ENCODE results near the gene RELN.
"Not testable (repeated sequence)": the region's sequence is repeated elsewhere in the genome, so short reads cannot be mapped to it uniquely, and the experiment has no call there.

The RELN gene

DNA sequence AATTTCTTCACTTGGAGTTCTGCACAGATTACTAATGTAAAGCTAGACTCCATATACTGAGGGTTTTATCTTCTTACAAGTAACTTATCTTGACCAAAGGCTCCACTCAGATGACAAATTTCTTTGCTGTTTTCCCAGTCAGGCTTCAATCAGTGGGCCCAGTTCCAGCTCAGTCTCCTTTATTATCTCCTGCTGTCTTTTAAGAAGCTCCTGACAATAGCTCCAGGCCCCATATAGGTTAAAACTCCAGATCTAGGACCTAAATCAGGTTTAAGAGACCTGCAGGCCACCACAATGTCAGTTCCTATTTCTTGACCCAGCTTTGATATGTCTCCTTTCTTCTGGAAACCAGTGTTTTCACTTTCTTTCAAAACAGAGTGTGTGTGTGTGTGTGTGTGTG is 165.2 kb downstream of the RELN start:
- DNase-seq = no peak

DNA sequence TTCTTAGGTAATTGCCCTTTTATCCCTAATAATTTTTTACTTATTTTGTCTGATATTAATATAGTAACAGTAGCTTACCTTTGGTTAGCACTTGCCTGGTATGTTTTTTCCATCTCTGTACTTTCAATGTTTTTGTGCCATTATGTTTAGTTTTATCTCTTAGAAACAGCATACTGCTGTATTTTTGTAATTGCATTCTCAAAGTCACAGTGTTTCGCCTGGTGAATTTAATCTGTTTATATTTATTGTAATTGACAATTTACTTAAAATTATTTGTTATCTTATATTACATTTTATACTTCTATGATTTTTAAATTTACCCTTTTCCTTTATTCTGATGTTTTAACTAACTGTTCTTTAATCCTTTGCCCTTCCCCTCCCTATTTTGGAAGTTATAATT is 166.4 kb downstream of the RELN start:
- no peak for DNase-seq

DNA sequence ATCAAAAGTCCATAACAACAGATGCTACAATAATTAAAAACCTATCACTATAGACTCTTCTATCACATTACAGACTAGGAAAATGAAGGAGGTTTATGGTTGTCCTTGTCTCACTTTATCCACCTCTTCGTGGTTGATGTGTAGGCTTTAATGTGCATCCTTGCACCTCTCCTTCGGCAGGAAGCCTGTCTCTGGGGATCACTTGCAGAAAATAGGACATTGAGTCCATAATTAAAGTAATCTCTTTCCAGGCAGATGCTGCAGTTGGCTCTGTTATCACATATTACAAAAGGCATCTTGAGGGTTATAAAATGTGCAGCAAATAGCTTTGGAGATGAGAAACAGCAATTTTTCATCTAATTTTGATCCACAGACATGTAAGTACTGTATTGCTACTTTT is 168.4 kb downstream of the RELN start:
- no peak for DNase-seq

DNA sequence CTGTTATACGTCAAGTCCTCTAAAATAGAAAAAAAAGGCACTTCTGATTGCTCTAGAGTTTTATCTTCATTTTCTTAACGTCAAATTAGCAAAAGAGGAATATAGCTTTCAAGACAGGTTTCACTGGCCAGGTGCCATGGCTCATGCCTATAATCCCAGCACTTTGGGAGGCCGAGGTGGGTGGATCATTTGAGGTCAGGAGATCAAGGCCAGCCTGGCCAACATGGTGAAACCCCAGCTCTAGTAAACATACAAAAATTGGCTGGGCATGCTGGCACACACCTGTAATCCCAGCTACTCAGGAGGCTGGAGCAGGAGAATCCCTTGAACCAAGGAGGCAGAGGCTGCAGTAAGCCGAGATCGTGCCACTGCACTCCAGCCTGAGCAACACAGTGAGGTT is 173.5 kb downstream of the RELN start:
- not testable (repeated sequence) for DNase-seq

DNA sequence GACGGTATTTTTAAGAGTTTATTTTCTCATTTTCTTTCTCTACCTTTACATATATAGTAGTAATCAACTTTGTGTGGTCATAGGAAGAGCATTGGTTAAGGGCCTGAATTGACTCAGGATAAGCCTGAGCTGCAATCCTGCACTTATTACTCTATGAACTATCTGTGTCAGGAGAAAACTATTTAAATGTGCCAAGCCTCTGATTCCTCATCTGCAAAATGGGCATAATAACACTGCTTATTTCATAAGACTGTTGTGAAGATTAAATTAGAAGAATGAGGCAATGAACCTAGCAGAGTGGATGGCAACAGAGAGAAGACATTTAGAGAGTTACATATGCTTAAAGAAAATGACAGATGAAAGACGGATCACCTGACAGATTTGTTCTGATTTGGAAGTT is 175.5 kb downstream of the RELN start:
- DNase-seq = no peak

DNA sequence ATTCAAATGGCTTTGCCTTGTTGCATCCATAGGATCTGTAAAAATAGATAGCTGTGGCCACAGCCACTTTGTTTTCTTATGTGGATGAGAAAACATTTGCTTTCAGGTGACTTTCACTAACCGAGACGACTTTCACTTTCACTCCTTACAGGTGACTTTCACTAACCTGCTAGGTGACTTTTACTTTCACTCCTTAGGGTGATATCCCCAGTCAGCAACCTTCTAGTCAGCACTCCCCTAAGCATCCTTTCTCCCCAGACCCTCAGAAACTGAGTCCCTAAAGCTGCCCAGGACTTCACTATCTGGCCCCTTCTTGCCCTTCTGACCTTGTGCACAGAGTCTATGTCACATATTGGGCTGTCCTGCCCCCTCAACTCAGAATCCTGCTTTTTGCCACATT is 177.5 kb downstream of the RELN start:
- DNase-seq = no peak

DNA sequence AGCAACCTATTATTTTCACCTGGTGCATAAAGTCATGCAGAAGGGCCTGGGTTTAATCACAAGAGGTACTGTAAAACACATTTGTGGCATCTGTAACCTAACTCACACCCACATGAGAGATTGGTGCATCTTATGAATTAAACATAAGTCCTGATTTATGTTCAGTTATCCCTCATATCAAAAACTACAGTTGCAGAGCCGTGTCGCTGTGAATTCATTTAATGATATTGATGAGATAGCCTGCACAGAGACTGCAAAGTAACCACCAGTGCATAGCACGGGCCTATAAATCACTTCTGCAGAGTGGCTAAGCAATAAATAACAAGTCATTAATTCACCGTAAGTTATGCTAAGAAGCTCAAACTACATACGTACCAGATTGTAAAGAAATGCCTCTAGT is 178.2 kb downstream of the RELN start:
- no peak for DNase-seq

DNA sequence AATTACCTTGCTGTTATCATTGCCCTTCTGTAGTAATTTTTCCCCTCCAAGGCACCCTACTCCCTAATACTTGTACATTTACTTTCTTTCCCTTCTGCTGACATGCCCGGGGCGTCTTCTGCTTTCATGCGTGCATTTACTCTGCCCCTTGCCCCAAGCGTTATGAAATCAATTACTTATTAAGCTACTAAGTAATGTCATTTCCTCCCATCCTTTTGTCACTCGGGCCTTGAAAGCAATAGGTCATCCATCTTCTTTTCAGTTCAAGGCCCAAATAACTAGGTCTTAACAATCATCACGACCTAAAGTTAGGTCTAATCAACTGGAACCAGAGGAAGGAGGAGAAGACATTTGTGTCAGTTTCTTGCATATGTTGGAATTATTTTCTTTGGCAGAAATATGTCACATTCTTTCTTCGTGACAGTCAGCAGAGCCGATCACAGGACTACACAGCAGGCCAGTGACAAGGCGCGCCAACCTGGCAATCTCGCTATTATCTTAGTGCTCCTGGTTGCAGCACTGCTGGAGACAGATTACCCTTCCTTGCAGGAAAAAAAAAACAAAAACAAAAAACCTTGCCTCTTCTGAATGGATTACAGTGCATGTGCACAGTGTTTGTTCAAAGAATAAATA is 179.2 kb downstream of the RELN start:
- no peak for DNase-seq

DNA sequence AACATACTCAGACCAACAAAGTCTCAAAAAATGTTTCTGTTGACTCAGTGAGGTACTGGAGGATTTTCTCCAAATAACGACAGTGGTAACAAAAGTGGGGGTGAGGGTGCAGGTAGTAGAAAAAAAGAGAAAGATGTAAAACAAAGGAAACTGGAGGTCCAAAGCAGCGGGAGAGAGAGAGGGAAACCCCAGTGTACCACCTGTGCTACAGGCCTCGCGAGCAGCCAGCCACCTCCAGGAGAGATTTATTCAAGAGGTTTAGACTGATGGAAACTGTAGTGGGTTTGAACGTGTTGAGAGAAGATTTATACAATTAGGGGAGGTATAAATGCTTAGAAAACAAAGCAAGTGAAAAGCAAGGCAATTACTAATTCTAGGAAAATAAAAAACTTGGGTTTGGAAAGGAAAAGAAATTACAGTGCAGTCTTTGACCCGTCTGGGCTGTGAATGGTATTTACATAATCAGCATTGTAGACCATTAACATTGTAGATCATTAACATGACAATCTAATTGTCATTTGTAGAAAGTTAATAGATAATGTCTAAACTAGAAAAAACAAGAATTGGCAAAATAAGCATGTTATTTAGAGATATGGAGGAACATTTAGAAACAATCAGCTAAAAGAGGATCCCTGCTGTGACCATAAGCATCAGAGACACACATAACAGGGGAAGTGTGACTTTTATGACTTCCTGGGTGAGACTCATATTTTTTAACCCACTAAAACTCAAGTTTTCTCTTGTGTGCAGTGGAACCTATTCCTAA is 180.0 kb downstream of the RELN start:
- DNase-seq = no peak

DNA sequence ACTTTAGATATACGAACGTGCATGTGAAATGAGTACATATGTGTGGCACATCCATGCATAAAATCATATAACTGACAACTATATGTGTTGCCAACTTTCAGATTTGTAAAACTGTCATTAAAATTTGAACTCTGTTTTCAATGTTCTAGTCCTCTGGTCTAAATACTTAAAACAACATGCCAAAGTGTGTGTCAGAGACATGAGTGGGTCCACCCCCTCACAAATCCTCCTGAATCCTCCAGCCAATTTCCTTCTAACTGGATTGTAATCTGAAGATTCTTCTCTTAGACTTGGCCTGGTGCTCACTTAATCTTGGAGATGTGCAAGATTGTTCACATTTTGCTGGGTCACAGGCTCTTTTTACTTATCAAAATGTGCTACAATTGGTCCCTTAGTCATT is 184.1 kb downstream of the RELN start:
- no peak for DNase-seq

DNA sequence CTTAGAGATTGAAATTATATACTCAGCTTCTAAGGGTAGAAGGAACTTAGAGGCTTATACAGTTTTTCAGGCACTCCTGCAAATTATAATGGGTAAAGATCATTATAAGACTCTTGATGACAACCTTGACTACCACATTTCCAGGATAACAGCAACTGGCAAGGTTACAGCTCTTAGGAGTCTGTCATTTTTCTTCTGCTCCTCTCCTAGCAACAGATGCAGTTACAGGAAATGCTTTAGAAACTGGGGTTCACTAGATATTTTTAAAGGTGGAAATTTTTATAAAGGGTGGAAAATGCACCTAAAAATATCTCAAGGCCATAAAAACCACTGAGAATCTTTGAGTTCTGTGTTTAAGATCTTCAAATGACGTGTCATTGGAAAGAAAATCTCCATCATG is 185.8 kb downstream of the RELN start:
- no peak for DNase-seq

DNA sequence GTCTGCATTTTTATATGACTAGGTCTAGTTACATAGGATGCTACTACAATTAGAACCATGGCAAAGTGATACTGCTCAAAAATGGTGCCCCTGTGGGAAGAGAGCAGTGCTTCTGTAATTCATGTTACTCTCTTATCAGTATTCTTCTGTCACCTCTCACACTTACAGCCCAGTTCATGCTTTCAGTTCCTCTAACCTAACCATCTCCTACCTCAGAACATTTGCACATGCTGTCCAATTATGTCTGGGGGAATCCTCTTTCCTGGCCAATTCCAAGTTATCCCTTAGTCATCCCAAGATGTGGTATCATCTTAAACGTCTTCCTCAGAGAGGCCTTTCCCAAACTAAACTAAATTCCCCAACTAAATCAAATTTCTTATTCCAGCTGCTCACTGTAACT is 190.2 kb downstream of the RELN start:
- DNase-seq = no peak

DNA sequence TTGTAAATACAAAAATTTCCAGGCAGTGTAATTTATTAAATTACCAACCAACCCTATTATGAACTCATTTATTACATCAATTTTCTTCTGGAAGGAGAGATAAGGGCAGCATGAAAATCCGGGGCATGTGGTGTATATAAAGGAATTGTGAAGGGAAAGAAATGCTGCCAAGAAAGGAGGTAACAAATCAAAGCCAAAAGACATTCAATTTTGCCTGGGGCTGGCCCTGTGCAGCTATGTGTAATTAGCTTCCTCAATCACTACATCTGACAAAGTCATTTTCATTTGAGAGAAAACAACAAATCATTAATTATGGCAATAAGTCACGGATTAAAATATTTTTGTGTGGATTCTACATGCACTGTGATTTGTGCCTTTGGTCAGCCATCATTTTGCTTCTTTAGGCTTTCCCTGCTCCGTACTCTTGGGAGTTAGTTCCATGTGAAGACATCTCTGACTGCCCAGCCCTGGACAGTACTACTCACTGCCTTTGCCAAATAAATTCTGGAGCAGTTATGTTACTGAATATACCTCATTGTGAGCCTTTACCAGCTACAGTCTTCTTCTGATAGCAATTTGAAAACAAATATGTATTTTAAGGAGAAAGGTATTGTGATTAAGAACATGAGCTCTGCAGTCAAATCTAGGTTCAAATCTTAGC is 191.7 kb downstream of the RELN start:
- no peak for DNase-seq

DNA sequence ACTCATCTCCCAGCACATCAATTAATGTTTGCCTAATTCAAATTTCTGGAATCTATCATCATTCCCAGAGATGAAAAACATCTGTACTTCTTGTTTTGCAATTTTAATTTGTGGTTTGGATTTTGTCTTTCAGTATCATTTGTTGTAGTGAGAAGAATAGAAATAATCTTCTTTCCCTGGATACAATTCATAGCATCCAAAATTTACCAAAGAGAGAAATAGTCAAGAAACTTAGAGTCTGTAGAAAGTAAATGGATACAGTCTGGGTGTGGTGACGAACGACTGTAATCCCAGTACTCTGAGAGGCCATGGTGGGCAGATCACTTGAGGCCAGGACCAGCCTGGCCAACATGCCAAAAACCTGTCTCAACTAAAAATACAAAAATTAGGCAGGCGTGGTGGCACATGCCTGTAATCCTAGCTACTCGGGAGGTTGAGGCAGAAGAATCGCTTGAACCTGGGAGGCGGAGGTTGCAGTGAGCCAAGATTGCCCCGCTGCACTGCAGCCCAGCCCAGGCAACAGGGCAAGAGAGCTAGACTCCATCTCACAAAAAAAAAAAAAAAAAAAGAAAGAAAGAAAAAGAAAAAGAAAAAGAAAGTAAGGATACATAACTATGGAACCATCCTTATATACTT is 193.0 kb downstream of the RELN start:
- no peak for DNase-seq

DNA sequence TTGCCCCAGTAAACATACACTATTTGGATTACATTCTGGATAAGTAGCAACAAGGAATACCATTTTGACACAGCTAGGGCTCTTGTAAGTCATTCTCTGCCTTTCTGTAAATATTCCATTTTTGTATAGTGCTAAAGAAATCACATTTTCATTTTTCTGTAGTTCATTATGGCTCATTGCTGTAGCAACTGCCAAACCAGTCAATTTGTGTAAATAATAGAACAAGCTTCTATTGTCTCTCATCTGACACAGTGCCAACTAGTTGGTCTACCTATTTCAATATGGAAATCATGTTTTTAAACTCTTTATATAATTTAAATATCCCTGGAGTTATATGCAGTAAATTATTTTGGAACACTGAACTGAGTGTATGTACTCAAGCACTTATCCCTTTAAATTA is 193.7 kb downstream of the RELN start:
- DNase-seq = no peak

DNA sequence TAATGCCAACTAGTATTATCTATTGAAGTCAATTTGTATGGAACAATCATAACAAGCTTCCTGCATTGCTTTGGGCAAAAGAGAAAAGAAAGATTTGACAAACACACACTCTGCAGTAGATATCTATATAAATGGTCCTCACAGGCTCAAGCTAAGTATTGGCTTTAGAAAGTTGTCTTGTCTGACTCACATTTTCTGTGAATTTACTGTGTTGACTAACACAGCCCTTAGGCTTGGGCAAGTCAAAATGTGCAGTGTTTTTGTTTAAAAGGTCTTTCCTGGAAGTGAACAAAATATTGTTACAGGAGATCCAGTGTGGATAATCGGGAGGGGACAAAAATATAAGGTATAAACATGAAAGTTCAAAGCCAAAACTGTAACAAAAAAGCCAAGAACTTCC is 194.4 kb downstream of the RELN start:
- DNase-seq = no peak

DNA sequence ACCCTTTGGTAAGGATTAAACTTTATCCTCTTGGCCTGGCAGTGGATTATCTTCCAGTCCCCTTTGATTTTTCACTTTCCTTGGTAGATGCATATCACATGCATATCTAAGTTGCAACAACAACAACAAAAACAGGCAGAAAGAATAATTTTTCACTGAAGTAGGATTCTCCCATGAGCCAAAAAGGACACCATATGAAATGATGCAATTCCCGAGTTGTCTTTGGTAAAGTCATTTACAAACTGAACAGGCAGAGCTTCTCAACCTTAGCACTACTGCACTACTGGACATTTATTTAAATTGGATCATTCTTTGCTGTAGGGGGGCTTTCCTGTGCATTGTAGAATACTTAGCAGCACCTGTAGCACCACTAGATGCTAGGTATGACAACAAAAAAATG is 195.0 kb downstream of the RELN start:
- no peak for DNase-seq

DNA sequence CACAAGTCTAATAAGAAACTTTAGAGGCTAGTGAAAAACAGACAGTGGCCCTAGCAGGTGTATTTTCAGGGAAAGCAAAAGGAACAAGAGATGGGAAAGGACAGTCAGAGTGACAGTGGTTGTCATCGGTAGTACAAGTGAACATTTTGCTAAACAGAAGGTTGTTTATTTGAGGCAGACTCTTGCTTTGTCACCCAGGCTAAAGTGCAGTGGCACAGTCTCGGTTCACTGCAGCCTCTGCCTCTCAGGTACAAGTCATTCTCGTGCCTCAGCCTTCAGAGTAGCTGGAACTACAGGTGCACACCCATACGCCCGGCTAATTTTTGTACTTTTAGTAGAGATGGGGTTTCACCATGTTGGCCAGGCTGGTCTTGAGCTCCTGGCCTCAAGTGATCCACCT is 195.8 kb downstream of the RELN start:
- no peak for DNase-seq

DNA sequence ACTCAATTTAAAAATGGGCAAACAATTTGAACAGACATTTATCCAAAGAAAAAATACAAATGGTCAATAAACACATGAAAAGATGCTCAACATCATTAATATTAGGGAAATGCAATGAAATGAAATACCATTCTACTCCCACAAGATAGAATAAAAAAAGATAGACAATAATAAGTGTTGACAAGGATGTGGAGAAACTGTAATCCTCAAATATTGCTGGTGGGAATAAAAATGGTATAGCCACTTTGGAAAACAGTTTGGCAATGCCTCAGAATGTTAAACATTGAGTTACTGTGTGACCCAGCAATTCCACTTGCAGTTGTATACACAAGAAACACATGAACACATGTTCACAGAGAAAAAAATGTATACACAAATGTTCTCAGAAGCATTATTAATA is 197.6 kb downstream of the RELN start:
- DNase-seq = no peak

DNA sequence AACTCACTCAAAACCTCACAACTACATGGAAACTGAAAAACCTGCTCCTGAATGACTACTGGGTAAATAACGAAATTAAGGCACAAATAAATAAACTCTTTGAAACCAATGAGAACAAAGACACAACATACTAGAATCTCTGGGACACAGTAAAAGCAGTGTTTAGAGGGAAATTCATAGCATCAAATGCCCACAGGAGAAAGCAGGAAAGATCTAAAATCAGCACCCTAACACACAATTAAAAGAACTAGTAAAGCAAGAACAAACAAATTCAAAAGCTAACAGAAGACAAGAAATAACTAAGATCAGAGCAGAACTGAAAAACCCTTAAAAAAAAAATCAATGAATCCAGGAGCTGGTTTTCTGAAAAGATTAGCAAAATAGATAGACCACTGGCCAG is 202.4 kb downstream of the RELN start:
- DNase-seq = not testable (repeated sequence)

DNA sequence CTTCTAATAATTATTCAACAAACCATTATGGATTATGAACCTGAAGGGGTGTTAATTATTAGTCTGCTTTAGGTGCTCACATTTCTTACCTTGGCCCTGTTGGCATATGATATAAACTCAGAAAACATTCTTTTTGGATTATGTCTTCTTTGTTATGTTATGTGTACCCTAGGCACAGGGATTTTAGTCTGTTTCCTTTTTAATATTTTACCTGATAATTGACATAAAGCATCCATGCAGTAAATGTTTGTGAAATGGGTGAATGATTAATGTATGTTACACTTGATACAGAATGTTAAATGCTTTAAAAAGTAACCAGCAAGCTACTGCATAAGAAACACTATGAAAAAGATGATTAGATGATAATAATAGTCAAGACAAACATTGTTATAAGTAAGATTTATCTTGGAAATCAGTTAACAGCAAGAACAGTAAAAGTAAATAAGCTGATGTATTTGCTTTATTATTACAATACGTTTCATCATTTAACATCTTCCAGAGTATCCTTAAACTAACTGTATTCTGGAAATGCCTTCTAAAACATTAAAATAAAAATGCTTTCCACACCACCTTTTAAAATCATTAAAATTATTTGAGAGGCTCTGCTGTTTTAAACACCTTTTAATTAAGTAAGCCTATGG is 204.7 kb downstream of the RELN start:
- DNase-seq = no peak

DNA sequence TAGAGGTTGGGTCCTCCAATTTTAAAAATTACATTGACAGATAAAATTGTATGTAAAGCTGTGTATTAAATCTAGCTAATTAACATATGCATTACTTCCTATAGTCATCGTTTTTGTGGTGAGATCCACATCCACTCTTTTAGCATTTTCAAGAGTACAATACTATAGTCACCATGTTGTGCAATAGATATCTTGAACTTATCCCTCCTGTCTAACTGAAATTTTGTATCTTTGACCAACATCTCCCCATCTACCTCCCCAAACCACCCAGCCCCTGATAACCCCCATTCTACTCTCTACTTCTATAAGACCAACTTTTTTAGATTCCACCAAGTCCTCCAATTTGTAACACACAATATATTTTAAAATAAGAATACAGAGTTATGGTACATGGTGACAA is 208.0 kb downstream of the RELN start:
- DNase-seq = no peak

DNA sequence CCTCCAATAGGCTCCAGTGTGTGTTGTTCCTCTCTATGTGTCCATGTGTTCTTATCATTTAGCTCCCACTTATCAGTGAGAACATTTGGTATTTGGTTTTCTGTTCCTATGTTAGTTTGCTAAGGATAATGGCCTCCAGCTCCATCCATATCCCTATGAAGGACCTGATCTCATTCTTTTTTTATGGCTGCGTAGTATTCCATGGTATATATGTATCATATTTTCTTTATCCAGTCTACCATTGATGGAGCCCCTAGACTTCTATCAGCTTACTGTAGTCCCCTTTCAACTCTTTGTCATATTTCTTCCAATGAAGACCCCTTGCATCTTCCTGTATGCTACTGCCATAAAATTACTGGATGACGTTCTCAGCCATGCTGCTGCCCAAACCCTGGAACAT is 208.9 kb downstream of the RELN start:
- not testable (repeated sequence) for DNase-seq

DNA sequence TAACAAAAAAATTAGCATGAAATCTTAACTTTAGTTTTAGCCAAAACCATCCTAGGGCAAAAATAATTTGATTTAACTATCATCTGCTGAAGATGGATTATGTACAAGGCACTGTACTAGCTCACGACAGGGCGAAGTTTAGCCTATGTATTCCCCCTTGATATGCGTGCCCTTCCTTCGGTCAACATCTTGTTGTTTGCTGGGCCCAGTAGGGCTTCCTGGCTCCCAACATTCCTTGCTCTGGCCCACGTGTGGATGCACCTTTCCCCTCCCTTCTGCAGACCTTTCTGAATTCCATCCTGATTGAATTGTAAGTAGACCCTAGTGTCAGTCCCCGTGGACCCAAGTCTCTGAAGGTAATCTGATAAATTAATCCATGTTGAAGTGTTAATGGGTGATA is 212.0 kb downstream of the RELN start:
- no peak for DNase-seq

Measured in NCI-H1092 (cell line).